Measurements from ENCODE around the gene KIF20B. TPM values are rescaled to one million over a fixed set of nuclear protein-coding genes. Genes with fewer than 3 reads are reported as not detected.

Gene KIF20B
- total RNA-seq, 2 donors from 2014 or later, result 3.4 to 5.7 TPM

DNA sequence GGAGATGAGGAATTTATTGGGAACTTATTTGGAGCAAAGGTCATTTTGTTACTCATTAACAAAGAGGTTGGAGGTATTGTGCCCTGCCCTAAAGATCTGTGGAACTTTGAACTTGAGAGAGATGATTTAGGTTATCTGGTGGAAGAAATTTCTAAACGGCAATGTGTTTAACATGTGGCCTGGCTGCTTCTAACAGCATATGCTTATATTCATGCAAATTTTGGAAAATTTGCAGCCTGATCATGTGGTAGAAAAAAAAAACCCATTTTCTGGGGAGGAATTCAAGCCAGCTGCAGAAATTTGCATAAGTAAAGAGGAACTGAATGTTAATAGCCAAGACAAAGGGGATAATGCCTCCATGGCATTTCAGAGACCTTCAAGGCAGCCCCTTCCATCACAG is 45.7 kb upstream of the KIF20B start:
- TF ChIP-seq CTCF (IDR thresholded peaks at IDR 0.05), result no peak
- TF ChIP-seq POLR2AphosphoS5 (IDR thresholded peaks at IDR 0.05), result no peak
- no peak for TF ChIP-seq POLR2A (IDR thresholded peaks at IDR 0.05)
- intact Hi-C loops (cut with DNase I), result no loop called here
- Histone ChIP-seq H3K36me3 (no peaks in the 10 kb centered on the region), H3K9me3 (no peaks in the 10 kb centered on the region), H3K27ac (no peak overlapping the region), H3K4me1 (replicated peaks) (no peaks in the 10 kb centered on the region), H3K27me3 (replicated peaks; ENCODE audit: insufficient read depth) (no peaks in the 10 kb centered on the region), H3K4me3 (no peak overlapping the region)
- no peak for DNase-seq (ENCODE audit: low spot score)
- WGBS, result 90% methylated on average over 1 of the region's 1 CpG

GRCh38 chr10:89657302-89657701 is 44.1 kb upstream of the KIF20B start:
- Histone ChIP-seq H3K36me3 (no peaks in the 10 kb centered on the region), H3K4me1 (replicated peaks) (no peaks in the 10 kb centered on the region), H3K4me3 (no peak overlapping the region), H3K27ac (no peak overlapping the region), H3K9me3 (no peaks in the 10 kb centered on the region), H3K27me3 (replicated peaks; ENCODE audit: insufficient read depth) (no peaks in the 10 kb centered on the region)
- TF ChIP-seq CTCF (IDR thresholded peaks at IDR 0.05) (no peak), POLR2A (IDR thresholded peaks at IDR 0.05) (no peak), POLR2AphosphoS5 (IDR thresholded peaks at IDR 0.05) (no peak)
- intact Hi-C loops (cut with DNase I), result no loop called here
- WGBS, result 85% methylated on average over 1 of the region's 1 CpG
- no peak for DNase-seq (ENCODE audit: low spot score)

GRCh38 chr10:89659143-89660131 is 42.0 kb upstream of the KIF20B start:
- TF ChIP-seq POLR2A (IDR thresholded peaks at IDR 0.05) (no peak), POLR2AphosphoS5 (IDR thresholded peaks at IDR 0.05) (no peak), CTCF (IDR thresholded peaks at IDR 0.05) (no peak)
- no peaks in the 10 kb centered on the region for H3K36me3 ChIP-seq
- no peaks in the 10 kb centered on the region for H3K4me1 ChIP-seq (replicated peaks)
- H3K9me3 ChIP-seq, result no peaks in the 10 kb centered on the region
- WGBS, result 79% methylated on average over 10 of the region's 10 CpGs
- H3K27me3 ChIP-seq (replicated peaks; ENCODE audit: insufficient read depth), result no peaks in the 10 kb centered on the region
- intact Hi-C loops (cut with DNase I), result no loop called here
- H3K27ac ChIP-seq, result no peak overlapping the region
- DNase-seq (ENCODE audit: low spot score), result no peak
- H3K4me3 ChIP-seq, result no peak overlapping the region

- H3K4me1 ChIP-seq (replicated peaks), result no peaks in the 10 kb centered on the region
- no peak for DNase-seq (ENCODE audit: low spot score)
- no peaks in the 10 kb centered on the region for H3K9me3 ChIP-seq
- WGBS, result 89% methylated on average over 2 of the region's 2 CpGs
- TF ChIP-seq POLR2A (IDR thresholded peaks at IDR 0.05) (no peak), CTCF (IDR thresholded peaks at IDR 0.05) (no peak), POLR2AphosphoS5 (IDR thresholded peaks at IDR 0.05) (no peak)
- H3K4me3 ChIP-seq, result no peak overlapping the region
- H3K27ac ChIP-seq, result no peak overlapping the region
- intact Hi-C loops (cut with DNase I), result no loop called here
- H3K36me3 ChIP-seq, result no peaks in the 10 kb centered on the region
- H3K27me3 ChIP-seq (replicated peaks; ENCODE audit: insufficient read depth), result no peaks in the 10 kb centered on the region
These were observed 38.8 kb upstream of the KIF20B start for GRCh38 chr10:89662596-89662995.

GRCh38 chr10:89663144-89663543 is 38.2 kb upstream of the KIF20B start:
- no peak for DNase-seq (ENCODE audit: low spot score)
- WGBS, result 80% methylated on average over 3 of the region's 3 CpGs
- Histone ChIP-seq H3K4me3 (no peak overlapping the region), H3K9me3 (no peaks in the 10 kb centered on the region), H3K27ac (no peak overlapping the region), H3K27me3 (replicated peaks; ENCODE audit: insufficient read depth) (no peaks in the 10 kb centered on the region), H3K4me1 (replicated peaks) (no peaks in the 10 kb centered on the region), H3K36me3 (no peaks in the 10 kb centered on the region)
- intact Hi-C loops (cut with DNase I), result no loop called here
- TF ChIP-seq CTCF (IDR thresholded peaks at IDR 0.05) (no peak), POLR2A (IDR thresholded peaks at IDR 0.05) (no peak), POLR2AphosphoS5 (IDR thresholded peaks at IDR 0.05) (no peak)

All from prostate gland (tissue), 2 donors.